Trophoblast cell (in vitro differentiated cells and primary cell): ENCODE results near the gene IFNAR1. TPM values are rescaled to one million over a fixed set of nuclear protein-coding genes. Genes with fewer than 3 reads are reported as not detected.

Experiments used
- DNase-seq, 2 donors: peaks; one replicate each; pipeline ENCODE4 v3.0.0-alpha.2; 2016
- H2AFZ ChIP-seq: 2 replicates; pipeline ENCODE4 v1.6.1; 2013; ENCODE audit warnings: low read length, moderate library complexity, mild to moderate bottlenecking; ENCODE audit not compliant: insufficient read depth, poor library complexity
- H2AK5ac ChIP-seq: 2 replicates; pipeline ENCODE4 v1.6.1; 2013; ENCODE audit warnings: mild to moderate bottlenecking, low read length
- H2BK120ac ChIP-seq: 2 replicates; pipeline ENCODE4 v1.6.1; 2013; ENCODE audit warnings: low read length, mild to moderate bottlenecking, moderate library complexity; ENCODE audit not compliant: insufficient read depth, poor library complexity
- H2BK12ac ChIP-seq: 2 replicates; pipeline ENCODE4 v1.6.1; 2013; ENCODE audit warnings: mild to moderate bottlenecking, low read length, moderate library complexity
- H2BK5ac ChIP-seq: 2 replicates; pipeline ENCODE4 v1.6.1; 2013; ENCODE audit warnings: low read length, low read depth, moderate library complexity, mild to moderate bottlenecking; ENCODE audit not compliant: poor library complexity
- H3K14ac ChIP-seq: 2 replicates; pipeline ENCODE4 v1.6.1; 2013; ENCODE audit warnings: mild to moderate bottlenecking, low read length
- H3K18ac ChIP-seq: 2 replicates; pipeline ENCODE4 v1.6.1; 2013; ENCODE audit warnings: mild to moderate bottlenecking, low read length
- H3K23ac ChIP-seq: 2 replicates; pipeline ENCODE4 v1.6.1; 2013; ENCODE audit warnings: low read length
- H3K27ac ChIP-seq: 2 replicates; pipeline ENCODE4 v1.5.1; 2013; ENCODE audit warnings: low read depth, mild to moderate bottlenecking, inconsistent platforms, low read length, moderate library complexity
- H3K27me3 ChIP-seq: 2 replicates; pipeline ENCODE4 v1.6.1; 2013; ENCODE audit warnings: inconsistent platforms, mild to moderate bottlenecking, low read length, moderate library complexity; ENCODE audit not compliant: insufficient read depth
- H3K36me3 ChIP-seq, 2 experiments: 1 replicate in 1 of 2; 2 replicates in 1 of 2; pipeline ENCODE4 v1.6.1; 2013; ENCODE audit warnings: low read length in 2 of 2, mild to moderate bottlenecking in 2 of 2, moderate library complexity in 1 of 2; ENCODE audit not compliant: insufficient read depth in 2 of 2, control insufficient read depth in 1 of 2
- H3K4ac ChIP-seq: 2 replicates; pipeline ENCODE4 v1.6.1; 2013; ENCODE audit warnings: low read depth, mild to moderate bottlenecking, low read length, moderate library complexity
- H3K4me1 ChIP-seq, 2 experiments: 1 replicate in 1 of 2; 2 replicates in 1 of 2; pipeline ENCODE4 v1.6.1; 2013; ENCODE audit warnings: low read length in 2 of 2, mild to moderate bottlenecking in 2 of 2, moderate library complexity in 1 of 2; ENCODE audit not compliant: insufficient read depth in 2 of 2, control insufficient read depth in 1 of 2
- H3K4me2 ChIP-seq: 2 replicates; pipeline ENCODE4 v1.6.1; 2013; ENCODE audit warnings: inconsistent platforms, mild to moderate bottlenecking, low read length, moderate library complexity
- H3K4me3 ChIP-seq: 2 replicates; pipeline ENCODE4 v1.5.1; 2013; ENCODE audit warnings: mild to moderate bottlenecking, low read depth, low read length, inconsistent platforms
- H3K79me1 ChIP-seq: one replicate; pipeline ENCODE4 v1.6.1; 2013; ENCODE audit warnings: low read length
- H3K79me2 ChIP-seq: 2 replicates; pipeline ENCODE4 v1.6.1; 2013; ENCODE audit warnings: low read length, mild to moderate bottlenecking; ENCODE audit not compliant: control insufficient read depth, insufficient read depth, poor library complexity
- H3K9ac ChIP-seq: 2 replicates; pipeline ENCODE4 v1.6.1; 2013; ENCODE audit warnings: mild to moderate bottlenecking, low read length
- H3K9me3 ChIP-seq: 2 replicates; pipeline ENCODE4 v1.6.1; 2013; ENCODE audit warnings: low read depth, mild to moderate bottlenecking, control low read depth, inconsistent platforms, low read length; ENCODE audit not compliant: insufficient read depth
- H4K12ac ChIP-seq: 2 replicates; pipeline ENCODE4 v1.6.1; 2013; ENCODE audit warnings: low read depth, mild to moderate bottlenecking, low read length, moderate library complexity
- H4K8ac ChIP-seq: 2 replicates; pipeline ENCODE4 v1.6.1; 2013; ENCODE audit warnings: low read depth, mild to moderate bottlenecking, low read length, moderate library complexity
- H4K91ac ChIP-seq: one replicate; pipeline ENCODE4 v1.6.1; 2013; ENCODE audit warnings: low read depth, mild to moderate bottlenecking, low read length, moderate library complexity
- WGBS: extraction: QIAGEN DNeasy Blood & Tissue Kit; methylation state at CpG from one replicate; pipeline ENCODE4 v1.1.7; 2013; ENCODE audit warnings: missing lambda C conversion rate; ENCODE audit not compliant: insufficient read length, insufficient coverage; ENCODE audit errors: extremely low coverage; 5-methylcytosine and 5-hydroxymethylcytosine counted together
- polyA plus RNA-seq: library from polyadenylated mRNA; stranded (reverse); fragments of 200-250 nt; gene quantifications from 2 replicates; pipeline ENCODE4 v1.2.3, GENCODE V29; 2013

Gene IFNAR1
- 14.1 and 17.7 TPM in 2 replicates for polyA plus RNA-seq

GRCh38 chr21:33324291-33325221, at the start of gene IFNAR1:
TSS of gene IFNAR1 (plus strand) at chr21:33324970. CDS start at chr21:33325056, 86 bp downstream.
- H3K4me1 ChIP-seq: peaks cover 0 to 5% of the 10 kb centered on the region in 2 experiments
- peak within 1 kb of the TSS; percentile 81 for H2BK5ac ChIP-seq
- H2AK5ac ChIP-seq: no peak within 1 kb of the TSS
- H3K79me2 ChIP-seq: peaks cover 6% of the 10 kb centered on the region
- H3K79me1 ChIP-seq: peaks cover 10% of the 10 kb centered on the region
- no peaks in the 10 kb centered on the region for H3K9me3 ChIP-seq
- H2BK12ac ChIP-seq: no peak within 1 kb of the TSS
- DNase-seq: peak; percentile 99
- peak within 1 kb of the TSS; percentile 92 for H3K9ac ChIP-seq
- H3K4me2 ChIP-seq: peak within 1 kb of the TSS; percentile 60
- WGBS: no CpG with 5 or more reads among the region's 86 CpGs
- peak within 1 kb of the TSS; percentile 92 for H3K14ac ChIP-seq
- H4K8ac ChIP-seq: peak within 1 kb of the TSS; percentile 96
- H3K4ac ChIP-seq: peak within 1 kb of the TSS; percentile 67
- peak within 1 kb of the TSS; percentile 89 for H4K91ac ChIP-seq
- H3K27me3 ChIP-seq: no peaks in the 10 kb centered on the region
- peak within 1 kb of the TSS; percentile 91 for H3K18ac ChIP-seq
- peak within 1 kb of the TSS; percentile 99 for H3K4me3 ChIP-seq
- peak within 1 kb of the TSS; percentile 73 for H2BK120ac ChIP-seq
- no peaks in the 10 kb centered on the region for H3K36me3 ChIP-seq
- no peak within 1 kb of the TSS for H3K23ac ChIP-seq
- H3K27ac ChIP-seq: peak within 1 kb of the TSS; percentile 47
- H2AFZ ChIP-seq: peak within 1 kb of the TSS; percentile 99
- H4K12ac ChIP-seq: peak within 1 kb of the TSS; percentile 89

GRCh38 chr21:33278721-33279120, 46.0 kb upstream of the IFNAR1 start:
- no CpG with 5 or more reads among the region's 2 CpGs for WGBS
- H4K91ac ChIP-seq: no peak overlapping the region
- no peak overlapping the region for H3K9ac ChIP-seq
- no peak overlapping the region for H3K4me3 ChIP-seq
- H3K79me2 ChIP-seq: no peaks in the 10 kb centered on the region
- no peak overlapping the region for H2BK120ac ChIP-seq
- no peak overlapping the region for H3K4ac ChIP-seq
- no peak overlapping the region for H2AFZ ChIP-seq
- H4K8ac ChIP-seq: no peak overlapping the region
- H3K4me1 ChIP-seq: no peaks in the 10 kb centered on the region
- H2BK5ac ChIP-seq: no peak overlapping the region
- H3K18ac ChIP-seq: no peak overlapping the region
- peaks cover 7 to 13% of the 10 kb centered on the region in 2 experiments for H3K36me3 ChIP-seq
- no peak overlapping the region for H2AK5ac ChIP-seq
- no peaks in the 10 kb centered on the region for H3K27me3 ChIP-seq
- no peak overlapping the region for H3K23ac ChIP-seq
- no peaks in the 10 kb centered on the region for H3K79me1 ChIP-seq
- peak; percentile 33 to 60 for DNase-seq
- no peak overlapping the region for H3K4me2 ChIP-seq
- H2BK12ac ChIP-seq: no peak overlapping the region
- no peak overlapping the region for H3K14ac ChIP-seq
- no peak overlapping the region for H3K27ac ChIP-seq
- H3K9me3 ChIP-seq: peaks cover 2% of the 10 kb centered on the region
- H4K12ac ChIP-seq: no peak overlapping the region

- Histone ChIP-seq H4K8ac (no peak overlapping the region), H3K18ac (no peak overlapping the region), H2AFZ (no peak overlapping the region), H3K27ac (no peak overlapping the region), H3K9me3 (peaks cover 2% of the 10 kb centered on the region), H3K27me3 (no peaks in the 10 kb centered on the region), H3K4me3 (no peak overlapping the region), H3K14ac (no peak overlapping the region), H2BK5ac (no peak overlapping the region), H2AK5ac (no peak overlapping the region), H2BK12ac (no peak overlapping the region), H4K91ac (no peak overlapping the region), H3K9ac (no peak overlapping the region), H3K79me2 (no peaks in the 10 kb centered on the region), H2BK120ac (no peak overlapping the region), H3K36me3 (peaks cover 7 to 13% of the 10 kb centered on the region in 2 experiments), H3K4me1 (no peaks in the 10 kb centered on the region), H3K4ac (no peak overlapping the region), H3K79me1 (no peaks in the 10 kb centered on the region), H3K4me2 (no peak overlapping the region), H4K12ac (no peak overlapping the region), H3K23ac (no peak overlapping the region)
- no CpG with 5 or more reads among the region's 3 CpGs for WGBS
- no peak for DNase-seq
Measured at GRCh38 chr21:33279330-33279820, 45.4 kb upstream of the IFNAR1 start.

GRCh38 chr21:33281096-33281652, 43.6 kb upstream of the IFNAR1 start:
- Histone ChIP-seq H3K4me2 (no peak overlapping the region), H3K27ac (no peak overlapping the region), H3K14ac (no peak overlapping the region), H2BK12ac (no peak overlapping the region), H3K9me3 (peaks cover 2% of the 10 kb centered on the region), H2BK5ac (no peak overlapping the region), H3K36me3 (peaks cover 11 to 15% of the 10 kb centered on the region in 2 experiments), H2AFZ (no peak overlapping the region), H3K79me1 (no peaks in the 10 kb centered on the region), H4K12ac (no peak overlapping the region), H3K23ac (no peak overlapping the region), H3K18ac (no peak overlapping the region), H2BK120ac (no peak overlapping the region), H3K4ac (no peak overlapping the region), H3K27me3 (no peaks in the 10 kb centered on the region), H3K79me2 (no peaks in the 10 kb centered on the region), H3K4me3 (no peak overlapping the region), H2AK5ac (no peak overlapping the region), H3K4me1 (no peaks in the 10 kb centered on the region), H3K9ac (no peak overlapping the region), H4K8ac (no peak overlapping the region), H4K91ac (no peak overlapping the region)
- DNase-seq: no peak
- no CpG with 5 or more reads among the region's 6 CpGs for WGBS
